ENCODE results near the gene NR2C2.

- no peak for TF ChIP-seq CTCF (IDR thresholded peaks at IDR 0.05; ENCODE audit: low read depth, low read length, missing input control)
- no peak for TF ChIP-seq REST (IDR thresholded peaks at IDR 0.05)
- TF ChIP-seq HNF4A (conservative IDR thresholded peaks at IDR 0.05): no peak
Measured at GRCh38 chr3:15014606-15015328, 67.4 kb downstream of the NR2C2 start.
